Fibroblast of skin of right biceps (primary cell): Measurements from ENCODE around the gene AFAP1L2.

ENCODE experiments used
- DNase-seq: peaks from one replicate; pipeline ENCODE4 v3.0.0-alpha.2; 2013

AFAP1L2 gene, protein sequence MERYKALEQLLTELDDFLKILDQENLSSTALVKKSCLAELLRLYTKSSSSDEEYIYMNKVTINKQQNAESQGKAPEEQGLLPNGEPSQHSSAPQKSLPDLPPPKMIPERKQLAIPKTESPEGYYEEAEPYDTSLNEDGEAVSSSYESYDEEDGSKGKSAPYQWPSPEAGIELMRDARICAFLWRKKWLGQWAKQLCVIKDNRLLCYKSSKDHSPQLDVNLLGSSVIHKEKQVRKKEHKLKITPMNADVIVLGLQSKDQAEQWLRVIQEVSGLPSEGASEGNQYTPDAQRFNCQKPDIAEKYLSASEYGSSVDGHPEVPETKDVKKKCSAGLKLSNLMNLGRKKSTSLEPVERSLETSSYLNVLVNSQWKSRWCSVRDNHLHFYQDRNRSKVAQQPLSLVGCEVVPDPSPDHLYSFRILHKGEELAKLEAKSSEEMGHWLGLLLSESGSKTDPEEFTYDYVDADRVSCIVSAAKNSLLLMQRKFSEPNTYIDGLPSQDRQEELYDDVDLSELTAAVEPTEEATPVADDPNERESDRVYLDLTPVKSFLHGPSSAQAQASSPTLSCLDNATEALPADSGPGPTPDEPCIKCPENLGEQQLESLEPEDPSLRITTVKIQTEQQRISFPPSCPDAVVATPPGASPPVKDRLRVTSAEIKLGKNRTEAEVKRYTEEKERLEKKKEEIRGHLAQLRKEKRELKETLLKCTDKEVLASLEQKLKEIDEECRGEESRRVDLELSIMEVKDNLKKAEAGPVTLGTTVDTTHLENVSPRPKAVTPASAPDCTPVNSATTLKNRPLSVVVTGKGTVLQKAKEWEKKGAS

DNA sequence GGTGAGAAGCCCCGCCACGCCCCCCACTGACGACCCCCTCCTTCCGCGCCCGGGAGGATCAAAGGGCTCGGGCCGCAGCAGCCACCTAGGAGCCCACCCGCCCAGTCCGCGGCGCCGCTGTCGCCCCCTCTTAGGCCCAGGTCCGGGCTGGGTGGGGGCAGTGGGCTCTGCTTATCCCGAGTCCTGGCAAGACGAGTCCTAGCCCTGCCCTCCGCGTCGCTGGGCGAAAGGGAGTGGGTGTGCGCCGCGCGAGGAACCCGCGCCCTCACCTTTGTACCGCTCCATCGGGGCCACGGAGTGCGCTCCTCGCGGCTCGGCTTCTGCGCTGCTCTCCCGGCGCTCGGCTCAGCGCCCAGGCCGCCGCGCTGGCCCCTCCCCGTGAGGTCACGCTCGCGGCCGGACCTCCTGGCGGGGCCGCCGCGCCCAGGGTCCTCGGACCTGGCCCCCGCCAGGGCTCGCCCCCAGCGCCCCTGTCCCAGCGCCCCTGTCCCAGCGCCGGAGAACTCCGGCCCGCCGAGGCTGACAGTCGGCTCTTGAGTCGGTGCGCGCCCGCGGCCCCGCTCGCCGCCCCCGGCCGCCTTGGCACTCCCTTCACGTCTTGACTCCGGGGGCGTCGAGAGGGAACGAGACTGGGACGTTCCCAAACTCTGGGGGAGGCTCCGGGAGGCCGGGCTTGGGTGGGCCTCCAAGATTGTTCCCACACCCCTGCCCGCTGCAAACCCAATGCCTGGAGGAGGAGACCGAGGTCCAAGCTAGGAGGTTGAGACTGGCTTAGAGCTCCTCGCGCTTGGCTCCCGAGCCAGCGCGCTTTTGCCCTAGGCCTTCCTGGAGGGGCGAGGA lies at the start of gene AFAP1L2:
Gene AFAP1L2 (minus strand): TSS at position 332 of the 840 bp plus-strand sequence. CDS start 47 bp downstream, at position 285.
- DNase-seq: no peak

DNA sequence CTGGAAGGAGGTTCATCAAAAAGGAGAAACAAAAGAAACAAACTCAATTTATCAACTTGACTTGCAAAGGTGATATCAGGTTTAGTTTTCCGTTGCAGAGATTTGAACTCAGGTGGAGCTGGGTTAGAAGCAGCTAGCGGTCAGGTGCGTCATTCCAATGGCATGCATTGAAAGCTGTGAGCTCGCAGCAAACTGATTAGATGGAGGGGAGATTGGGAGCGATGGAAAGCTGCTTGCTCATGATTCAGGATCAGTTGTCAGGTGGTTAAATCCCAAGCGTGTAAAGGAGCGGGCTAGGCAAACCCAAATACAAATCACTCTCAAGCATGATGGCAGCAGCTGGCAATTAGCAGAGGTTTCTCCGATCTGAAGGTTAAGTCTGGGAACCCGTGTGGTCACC lies 49.3 kb upstream of the AFAP1L2 start:
- no peak for DNase-seq

DNA sequence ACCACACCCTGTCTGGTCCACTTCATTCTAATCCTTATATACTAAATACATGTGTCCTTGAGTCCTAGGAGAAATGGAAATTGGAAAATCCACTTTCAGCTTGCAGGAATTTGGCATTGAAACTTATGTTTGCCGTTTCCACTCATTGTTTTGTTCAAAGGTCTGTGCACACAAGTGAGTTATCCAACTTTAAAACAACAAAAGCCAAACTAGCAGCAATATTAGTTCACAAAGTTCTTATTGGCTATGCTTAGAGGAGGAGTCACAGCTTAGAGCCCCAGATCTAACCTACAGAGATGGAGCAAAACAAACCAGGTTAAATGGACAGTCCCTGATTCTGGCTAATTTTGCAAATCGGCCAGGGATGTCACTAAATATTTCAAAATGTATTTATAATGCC lies 44.6 kb upstream of the AFAP1L2 start:
- DNase-seq: no peak

DNA sequence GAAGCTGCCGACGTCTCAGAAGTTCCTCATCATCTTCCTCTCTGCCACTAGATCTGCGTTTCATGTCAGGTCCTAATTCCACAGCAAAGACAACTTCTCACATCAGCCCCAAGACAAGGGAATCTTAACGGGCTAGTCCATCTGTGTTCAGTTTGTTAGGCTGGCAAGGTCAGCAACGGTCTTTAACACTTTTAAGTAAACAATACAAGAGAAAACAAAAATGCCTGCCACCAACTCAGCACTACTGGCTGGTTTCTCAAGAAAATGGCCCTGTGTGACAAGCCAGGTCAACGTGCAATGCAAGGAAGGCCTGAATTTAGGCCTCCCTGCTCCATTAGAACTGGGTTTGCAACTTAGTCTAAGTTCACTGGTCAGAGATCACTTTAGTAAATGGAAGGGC lies 41.0 kb upstream of the AFAP1L2 start:
- DNase-seq: no peak

DNA sequence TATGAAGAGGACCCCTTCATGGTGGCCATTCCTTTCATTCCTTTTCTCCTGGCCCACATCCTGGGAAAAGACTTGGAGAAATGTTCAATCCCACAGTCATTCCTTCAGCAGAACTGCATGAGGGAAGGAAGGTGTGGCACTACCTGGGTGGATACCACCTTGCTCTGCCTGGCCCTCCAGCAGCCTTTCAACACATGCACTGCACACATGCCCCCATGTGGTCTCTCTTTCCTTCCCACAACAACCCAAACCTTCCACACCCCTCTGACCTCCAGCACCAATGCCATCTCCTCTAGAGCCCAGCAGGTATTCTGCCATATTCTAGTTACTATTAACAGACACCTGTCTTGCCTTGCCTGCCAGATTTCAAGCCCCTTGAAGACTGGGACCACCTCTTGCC lies 40.5 kb upstream of the AFAP1L2 start:
- no peak for DNase-seq

DNA sequence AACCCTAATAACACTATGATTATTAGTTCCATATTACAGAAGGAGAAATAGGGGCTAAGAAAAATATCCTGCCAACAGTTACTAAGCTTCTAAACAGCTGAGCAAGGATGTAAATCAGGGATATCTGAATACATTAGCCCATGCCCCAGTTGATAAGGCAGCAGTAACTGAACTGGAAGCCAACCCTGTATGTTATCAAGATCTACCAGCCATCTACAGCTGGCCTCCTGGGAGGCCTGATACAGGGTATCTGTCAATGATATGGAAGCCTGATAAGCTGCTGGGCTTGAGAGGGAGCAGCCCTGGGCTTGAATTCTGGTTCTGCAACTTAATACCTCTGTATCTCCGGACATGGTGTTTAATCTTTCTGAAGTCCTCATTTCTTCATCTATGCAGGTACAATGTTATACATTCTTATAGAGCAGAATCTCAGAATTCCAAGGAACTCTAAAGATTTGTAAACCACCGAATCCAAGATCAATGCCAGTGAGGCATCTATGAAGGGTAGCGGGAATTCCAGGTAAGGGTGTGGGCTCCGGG lies 37.9 kb upstream of the AFAP1L2 start:
- no peak for DNase-seq

DNA sequence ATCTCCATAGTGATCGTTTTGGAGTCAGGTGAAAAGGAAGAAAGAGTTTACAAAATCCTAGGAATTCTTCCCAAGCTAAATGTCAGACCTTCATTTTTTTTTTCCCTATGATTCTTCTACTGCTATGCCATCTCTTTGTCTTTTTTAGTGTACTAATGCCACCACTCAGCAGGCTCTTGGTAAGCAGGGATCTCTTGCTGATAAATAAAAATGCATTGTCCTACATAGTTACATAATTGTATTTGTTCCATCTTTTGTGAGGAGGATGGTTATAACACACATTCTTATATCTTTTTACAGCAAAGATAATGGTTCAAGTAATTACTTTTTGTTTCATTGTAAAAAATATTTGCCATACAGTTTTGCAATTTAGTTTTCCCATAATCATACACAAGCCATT lies 36.8 kb upstream of the AFAP1L2 start:
- DNase-seq: no peak

DNA sequence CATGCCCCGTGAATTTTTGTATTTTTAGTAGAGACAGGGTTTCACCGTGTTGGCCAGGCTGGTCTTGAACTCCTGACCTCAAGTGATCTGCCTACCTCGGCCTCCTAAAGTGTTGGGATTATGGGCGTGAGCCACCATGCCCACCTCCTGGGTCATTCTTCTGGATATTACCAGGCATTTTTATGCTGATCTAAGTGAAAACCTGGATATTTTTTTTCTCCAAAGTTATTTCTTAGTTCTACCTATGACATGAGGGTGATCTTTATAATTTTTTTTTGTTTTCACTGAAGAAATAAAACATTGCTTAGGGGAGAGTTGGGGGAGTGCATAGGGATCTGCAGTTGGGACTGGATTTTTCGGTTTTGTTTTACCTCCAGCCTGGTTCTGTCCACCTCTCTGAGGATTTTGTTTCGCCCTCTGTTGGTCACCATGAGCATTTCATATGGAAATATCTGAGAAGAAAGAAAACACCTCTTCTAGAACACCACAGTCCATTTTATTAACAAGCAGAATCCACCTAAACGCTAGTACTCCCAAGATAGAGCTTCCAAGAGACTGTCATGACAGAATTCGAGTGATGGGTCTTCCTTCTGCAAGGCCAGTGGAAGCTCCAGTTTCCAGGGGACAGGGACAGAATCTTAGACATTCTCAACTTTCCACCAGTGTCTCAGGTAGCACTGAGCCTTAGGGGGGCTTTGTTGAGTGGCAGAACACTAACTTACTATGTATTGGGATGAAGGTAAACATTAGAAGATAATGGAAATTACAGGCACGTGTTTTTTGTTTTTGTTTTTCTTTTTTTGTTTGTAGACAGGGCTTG lies 33.4 kb upstream of the AFAP1L2 start:
- DNase-seq: peak; percentile 4

DNA sequence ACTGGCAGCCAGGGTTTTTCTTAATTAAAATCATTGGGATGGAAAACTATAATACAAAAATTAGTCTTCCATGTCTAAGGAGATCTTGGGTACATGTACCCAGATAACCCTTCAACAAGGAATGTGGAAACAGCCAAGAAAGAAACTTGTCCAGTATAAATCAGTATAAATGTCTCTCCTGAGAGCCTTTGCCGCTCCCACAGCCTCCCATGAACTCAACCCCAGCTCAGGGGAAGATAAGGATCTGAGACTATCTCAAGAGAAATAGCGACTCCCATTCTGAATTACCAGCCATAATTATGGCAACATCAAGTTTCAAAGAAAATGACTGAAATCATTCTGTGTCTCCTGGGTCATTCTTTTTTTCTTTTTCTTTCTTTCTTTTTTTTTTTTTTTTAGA lies 32.6 kb upstream of the AFAP1L2 start:
- no peak for DNase-seq

DNA sequence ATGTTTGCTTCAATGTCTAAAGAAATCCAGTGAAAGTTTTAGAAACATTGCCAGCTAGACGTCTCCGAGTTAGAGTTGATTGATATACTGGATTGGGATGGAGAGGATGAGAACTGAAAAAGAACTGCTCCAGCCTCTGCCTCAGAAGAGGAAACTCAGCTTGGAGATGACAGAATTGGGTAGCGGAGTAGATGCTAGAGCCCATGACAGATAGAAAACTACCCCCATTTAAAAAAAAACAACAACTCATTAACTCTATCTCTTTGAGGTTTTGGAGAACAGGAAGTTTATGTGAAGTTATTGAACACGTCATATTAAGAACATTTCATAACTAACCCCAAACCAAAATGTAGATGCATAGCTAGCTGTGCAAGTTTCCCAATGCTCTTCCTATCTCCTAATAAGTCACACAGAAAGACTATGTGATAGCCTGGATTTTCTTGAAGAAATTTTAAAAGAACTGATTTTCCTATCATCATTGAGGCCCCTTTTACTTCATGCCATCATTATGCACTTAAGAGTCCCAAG lies 28.3 kb upstream of the AFAP1L2 start:
- no peak for DNase-seq

DNA sequence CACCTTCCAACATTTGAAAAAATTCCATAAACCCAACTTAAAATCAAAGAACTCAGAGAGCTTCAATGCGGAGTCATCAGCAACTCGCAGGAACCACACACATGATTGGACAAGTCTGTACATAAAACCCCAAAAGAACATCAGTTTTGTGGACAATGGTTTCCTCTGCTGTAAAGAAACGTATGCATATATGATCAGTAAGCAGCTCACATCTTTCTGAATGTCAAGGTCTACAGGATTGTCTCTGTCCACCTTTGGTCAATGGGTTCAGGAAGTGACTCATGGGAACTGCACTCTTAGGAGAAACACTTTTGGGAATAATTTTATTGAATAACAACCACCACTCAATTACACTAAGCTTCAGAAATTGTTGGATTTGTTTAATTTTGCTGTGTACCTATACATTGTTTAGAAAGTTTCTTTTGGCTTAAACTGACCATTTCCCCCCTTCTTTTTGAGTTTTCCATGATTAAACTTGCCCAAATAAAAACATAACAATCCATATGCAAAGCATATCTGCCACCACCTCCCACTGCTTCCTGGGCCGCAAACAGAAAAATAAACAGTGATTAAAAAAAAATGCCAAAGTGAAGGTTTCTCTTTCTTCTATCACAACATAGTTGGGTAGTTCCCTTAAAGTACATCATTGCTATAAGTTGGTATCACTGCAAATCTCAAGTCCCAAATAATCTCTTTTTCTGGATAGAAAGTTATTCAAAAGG lies 27.3 kb upstream of the AFAP1L2 start:
- no peak for DNase-seq

DNA sequence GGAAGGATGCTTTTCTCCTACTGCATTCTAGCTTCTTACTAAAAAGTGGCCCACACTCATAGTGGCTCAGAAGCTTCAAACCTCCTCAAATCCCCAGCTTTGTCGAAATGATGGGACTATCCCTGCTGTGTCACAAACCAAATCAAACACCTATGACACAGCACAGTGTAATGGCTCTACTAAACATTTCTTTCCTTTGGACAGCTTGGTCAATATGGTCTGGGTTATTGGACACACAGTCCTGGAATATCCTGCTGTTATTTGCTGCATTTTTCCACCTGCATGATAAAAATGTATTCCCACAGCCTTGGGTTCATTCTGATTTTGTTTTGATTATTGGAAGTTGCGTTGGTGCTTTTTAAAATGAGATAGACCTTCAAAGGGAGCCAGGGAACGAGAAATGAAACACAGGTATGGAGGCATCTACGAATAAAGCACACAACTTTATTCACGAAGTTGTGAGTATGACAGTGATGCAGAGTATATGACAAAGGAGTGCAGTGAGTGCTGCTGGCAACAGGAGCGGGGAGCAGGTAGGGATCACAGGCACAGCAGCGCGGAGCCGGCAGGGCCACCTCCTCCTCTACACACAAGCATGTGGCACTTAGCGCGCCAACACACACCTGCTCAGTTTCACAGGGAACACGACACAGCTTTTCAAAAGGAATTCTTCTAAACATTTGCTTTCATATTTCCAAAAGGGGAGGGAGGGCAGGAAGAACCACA lies 26.5 kb upstream of the AFAP1L2 start:
- DNase-seq: no peak

DNA sequence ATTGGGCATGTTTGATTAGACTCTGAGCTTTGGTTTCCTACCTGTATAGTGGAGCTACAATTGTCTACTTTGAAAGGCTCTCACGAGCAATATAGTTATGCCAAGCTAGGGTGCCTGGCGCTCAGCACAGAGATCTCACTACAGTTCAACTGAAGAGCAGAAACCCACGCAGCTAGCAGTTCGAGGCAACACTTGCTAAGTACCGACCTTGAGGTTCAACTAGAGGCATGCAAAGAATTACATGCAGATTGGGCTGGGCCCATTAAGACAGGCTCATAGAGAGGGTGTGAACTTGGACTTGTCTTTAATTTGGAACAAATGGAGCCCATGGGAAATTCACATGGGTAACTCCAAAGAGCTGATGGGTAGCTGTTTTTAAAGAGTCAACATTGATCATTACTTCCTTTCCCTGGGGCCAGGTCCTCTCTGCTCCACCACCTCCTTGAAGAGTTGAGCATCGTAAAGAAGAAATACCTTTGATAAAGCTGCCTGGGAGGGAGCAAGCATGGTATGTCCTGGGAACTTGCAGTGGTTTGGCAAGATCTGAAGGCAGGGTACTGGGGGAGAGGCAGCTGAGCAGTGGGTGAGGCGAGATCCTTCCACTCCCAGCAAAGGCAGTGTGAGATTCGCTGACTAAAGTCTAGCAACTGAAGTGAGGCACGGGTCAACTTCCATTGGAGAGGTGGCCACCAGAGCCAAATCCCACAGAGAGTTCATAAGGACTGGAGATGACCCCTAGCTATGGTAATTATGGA lies 25.5 kb upstream of the AFAP1L2 start:
- DNase-seq: no peak

DNA sequence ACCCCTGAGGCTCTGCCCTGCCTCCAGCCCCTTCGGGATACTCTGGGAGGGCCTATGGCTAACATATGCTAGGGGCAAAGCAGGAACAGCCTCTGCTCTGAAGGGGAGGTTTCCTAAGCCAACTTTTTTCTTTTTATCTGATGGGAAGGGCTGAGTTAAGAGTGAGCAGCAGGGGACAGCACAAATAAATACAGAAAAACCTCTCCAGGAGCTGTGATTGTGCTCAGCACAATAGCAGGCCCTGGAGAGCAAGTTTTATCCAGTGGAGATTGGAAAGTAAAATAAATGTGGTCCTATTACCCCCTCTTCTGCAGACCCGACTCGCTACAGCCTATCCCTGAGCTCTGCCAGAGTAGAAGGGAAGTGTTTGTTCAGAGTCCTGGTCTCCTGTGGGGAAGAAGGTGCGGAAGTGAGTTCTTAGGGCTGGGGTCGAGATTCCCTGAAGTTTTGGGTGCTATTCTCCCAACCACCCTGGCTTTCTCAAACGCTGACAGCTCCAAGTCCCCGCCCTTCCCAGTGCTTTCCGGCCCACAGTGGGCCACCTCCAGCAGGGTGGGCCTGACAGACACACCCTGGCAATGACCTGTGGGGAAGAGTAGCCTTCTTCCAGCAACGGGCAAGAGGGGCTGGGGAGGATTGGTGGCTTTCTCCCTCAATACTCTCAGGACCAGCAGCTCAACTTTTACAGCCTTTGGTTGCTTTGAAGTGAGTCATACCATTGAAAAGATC lies 23.0 kb upstream of the AFAP1L2 start:
- DNase-seq: no peak

DNA sequence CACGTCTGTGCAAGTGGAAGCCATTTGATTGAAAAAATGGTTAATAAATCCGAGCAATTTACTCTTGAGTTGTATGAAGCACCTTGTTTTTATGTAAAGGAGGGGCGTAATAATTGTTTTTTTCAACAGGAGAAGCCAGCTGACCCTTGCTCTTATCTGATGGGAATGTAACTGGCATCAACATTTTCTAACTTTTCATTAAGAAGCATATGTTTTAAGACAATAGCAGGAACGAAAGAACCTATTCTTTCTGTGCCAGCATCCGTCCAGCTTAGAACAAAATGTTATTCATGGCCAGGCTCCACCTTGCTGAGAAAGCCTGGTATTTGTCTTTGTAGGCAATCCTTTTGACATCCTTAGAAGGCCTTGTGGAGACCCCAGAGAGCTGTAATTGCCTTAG lies 22.2 kb upstream of the AFAP1L2 start:
- no peak for DNase-seq

DNA sequence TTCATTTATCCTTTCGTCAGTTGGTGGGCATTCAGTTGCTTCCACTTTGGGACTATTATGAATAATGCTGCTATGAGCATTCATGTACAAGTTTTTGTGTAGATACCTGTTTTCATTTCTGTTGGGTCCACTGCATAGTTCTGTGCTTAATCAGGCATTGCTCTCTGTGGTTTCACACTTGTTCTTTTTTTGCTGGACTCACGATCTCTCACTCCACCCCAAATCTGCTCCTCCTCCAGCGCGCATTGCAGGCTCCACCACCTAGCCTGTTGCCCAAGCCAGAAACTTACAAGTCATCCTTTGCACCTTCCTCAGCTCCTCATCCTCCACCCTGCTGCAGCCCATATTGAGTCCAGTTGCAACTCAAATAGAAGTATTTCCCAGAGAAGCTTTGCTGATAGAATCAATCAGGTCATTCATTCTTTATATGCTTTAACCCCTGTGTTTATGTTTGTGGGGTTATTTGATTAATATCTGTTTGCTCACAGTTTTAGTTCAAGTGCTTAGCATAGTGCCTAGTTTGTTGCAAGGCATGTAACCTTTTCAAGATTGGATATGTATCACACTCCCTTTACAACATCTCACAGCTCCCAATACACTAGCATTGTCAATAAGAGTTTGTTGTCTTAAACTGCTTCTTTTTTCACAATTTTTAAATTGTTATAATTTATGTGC lies 16.6 kb upstream of the AFAP1L2 start:
- no peak for DNase-seq

DNA sequence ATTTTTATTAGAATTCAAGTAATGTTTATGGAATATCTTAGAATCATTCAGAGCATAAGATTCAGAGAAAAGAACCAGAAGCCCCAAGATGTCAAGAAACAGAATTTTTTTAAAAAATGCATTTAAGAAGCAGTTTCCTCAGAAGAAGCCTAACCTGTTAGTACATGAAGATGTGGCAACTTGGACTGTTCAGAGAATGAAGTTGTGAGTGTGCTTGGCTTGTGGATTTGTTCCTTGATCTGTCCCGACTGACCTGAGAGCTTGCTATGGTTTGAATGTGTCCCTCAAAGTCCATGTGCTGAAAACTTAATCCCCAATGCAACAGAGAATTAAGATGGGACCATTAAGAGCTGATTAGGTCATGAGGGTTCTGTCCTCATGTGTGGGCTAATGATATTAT lies 13.8 kb upstream of the AFAP1L2 start:
- no peak for DNase-seq
